CD4-positive, alpha-beta T cell treated with Interleukin-6 for 4 hours (primary cell): Measurements from ENCODE around the gene G2E3.
A peak's percentile ranks its signal among the peaks of the same experiment; 100 is the strongest.
"Not testable (repeated sequence)": the region's sequence is repeated elsewhere in the genome, so short reads cannot be mapped to it uniquely, and the experiment has no call there.

ENCODE experiments used
- DNase-seq: peaks from one replicate; pipeline ENCODE4 v3.0.0-alpha.2; 2020; ENCODE audit warnings: mixed read lengths

The G2E3 gene

GRCh38 chr14:30564235-30564867, 5.4 kb downstream of the G2E3 start:
- no peak for DNase-seq

DNA sequence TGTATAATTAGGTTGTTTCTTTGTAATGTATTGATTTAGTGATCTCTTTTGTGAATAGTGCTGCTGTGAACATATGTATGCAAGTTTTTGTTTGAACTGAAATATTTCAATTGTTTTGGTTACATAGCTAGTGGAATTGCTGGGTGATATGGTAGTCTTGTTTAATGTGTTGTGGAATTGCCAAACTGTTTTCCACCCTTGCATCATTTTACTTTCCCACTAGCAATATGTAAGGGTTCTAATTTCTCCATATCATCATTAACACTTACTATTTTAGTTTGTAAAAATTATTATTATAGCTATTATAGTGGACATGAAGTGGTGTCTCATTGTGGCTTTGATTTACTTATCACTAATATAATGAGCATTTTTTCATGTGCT, 5.9 kb downstream of the G2E3 start:
- no peak for DNase-seq

- DNase-seq = no peak
Measured at GRCh38 chr14:30569216-30569902, 10.4 kb downstream of the G2E3 start.

DNA sequence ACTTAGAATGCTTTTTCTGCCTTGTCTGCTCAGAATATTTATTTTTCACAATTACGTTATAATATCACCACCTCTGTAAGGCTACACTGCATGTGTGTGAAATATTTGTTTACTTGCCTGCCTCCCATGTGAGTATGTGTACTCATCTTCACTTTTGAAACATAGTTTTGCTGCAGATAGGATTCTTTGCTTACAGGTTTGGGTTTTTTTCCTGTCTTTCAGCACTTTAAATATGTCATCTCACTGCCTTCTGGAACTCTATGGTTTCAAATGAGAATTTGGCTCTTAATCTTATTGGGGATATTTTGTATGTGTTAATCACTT, 10.9 kb downstream of the G2E3 start:
- DNase-seq = no peak

DNA sequence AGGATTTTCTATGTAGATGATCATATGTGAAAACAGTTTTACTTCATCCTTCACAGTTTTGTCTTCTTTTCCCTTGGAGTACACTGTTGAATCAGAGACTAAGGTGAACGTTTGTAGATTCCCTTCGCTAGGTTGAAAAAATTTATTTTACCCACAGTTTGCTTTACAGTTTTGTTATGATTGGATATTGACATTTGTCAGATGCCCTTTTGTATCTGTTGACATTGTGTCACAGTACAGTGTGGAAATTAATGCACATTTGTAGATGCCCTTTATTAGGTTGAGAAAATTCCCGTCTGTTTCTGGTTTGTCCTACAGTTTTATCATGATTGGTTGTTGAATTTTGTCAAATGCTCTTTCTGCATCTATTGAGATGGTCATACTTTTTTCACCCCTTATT, 13.3 kb downstream of the G2E3 start:
- no peak for DNase-seq

- DNase-seq = no peak
Measured at GRCh38 chr14:30572771-30573170, 13.8 kb downstream of the G2E3 start.

- DNase-seq = peak; percentile 5
Measured at GRCh38 chr14:30573226-30573814, 14.4 kb downstream of the G2E3 start.

DNA sequence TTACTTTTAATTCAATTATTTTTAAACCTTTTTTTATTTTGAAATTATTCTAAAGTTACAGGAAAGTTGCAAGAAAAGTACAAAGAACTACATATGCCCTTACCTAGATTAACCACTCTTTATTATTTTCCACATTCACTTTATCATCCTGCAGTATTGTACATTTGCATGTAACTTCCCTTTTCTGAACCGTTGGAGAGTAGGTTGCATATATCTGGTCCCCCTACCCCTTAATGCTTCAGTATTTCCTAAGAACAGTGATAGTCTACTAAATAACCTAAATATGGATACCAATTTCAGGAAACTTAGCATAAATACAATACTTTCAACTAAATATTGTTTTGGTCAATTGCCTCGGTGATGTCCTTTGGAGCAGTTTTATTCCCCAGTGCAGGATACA, 15.0 kb downstream of the G2E3 start:
- DNase-seq = no peak

DNA sequence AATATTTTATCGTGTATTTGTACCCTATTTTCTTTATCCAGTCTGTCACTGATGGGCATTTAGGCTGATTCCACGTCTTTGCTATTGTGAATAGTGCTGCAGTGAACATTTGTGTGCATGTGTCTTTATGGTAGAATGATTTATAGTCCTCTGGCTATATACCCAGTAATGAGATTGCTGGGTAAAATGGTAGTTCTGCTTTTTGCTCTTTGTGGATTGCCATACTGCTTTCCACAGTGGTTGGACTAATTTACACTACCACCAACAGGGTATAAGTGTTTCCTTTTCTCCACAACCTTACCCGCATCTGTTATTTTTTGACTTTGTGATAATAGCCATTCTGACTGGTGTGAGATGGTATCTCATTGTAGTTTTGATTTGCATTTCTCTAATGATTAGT, 15.8 kb downstream of the G2E3 start:
- DNase-seq = not testable (repeated sequence)

- DNase-seq = not testable (repeated sequence)
Measured at GRCh38 chr14:30576333-30576732, 17.4 kb downstream of the G2E3 start.

- no peak for DNase-seq
Measured at GRCh38 chr14:30580616-30581282, 21.8 kb downstream of the G2E3 start.

GRCh38 chr14:30581283-30581625, 22.3 kb downstream of the G2E3 start:
- DNase-seq = no peak

DNA sequence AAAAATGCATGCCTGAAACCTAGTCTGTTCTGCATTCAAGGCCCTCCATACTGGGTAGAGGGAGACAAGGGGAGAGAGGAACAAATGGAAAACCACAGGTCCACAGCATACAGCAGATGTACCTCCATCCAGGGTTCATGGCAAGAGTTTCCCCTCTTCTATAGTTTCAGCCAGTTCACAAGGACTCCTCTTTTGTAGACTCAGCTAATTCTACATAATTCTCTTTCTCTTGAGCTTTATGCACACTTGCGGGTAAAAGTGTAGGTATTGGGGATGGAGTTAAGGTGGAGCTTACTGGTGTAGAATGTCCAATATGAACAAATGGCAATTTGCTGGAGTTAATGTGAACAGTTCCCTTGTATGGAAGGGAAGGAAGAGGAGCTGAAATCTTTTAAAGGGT, 23.4 kb downstream of the G2E3 start:
- DNase-seq = no peak

- no peak for DNase-seq
Measured at GRCh38 chr14:30584058-30584630, 25.2 kb downstream of the G2E3 start.

GRCh38 chr14:30585204-30585603, 26.2 kb downstream of the G2E3 start:
- DNase-seq = no peak

GRCh38 chr14:30587141-30587540, 28.2 kb downstream of the G2E3 start:
- no peak for DNase-seq

GRCh38 chr14:30588873-30589272, 29.9 kb downstream of the G2E3 start:
- no peak for DNase-seq

DNA sequence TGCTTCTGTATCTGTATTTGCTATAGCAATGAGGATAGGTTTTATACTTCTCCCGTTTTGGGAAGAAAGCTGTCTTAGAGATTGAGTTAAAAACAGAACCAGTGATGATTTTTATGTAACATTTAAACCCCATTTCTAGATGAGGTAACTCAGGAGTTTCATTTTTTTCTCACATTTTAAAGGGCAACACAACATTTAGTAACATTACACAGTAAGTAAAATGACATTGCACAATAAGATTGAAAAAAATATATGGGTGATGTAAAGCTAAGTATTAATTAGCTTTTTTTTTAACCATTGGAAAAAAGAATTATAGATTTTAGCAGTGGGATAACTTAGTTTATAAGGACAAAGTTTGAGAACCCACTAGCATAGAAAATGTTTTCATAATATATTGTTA, 38.0 kb downstream of the G2E3 start:
- no peak for DNase-seq

DNA sequence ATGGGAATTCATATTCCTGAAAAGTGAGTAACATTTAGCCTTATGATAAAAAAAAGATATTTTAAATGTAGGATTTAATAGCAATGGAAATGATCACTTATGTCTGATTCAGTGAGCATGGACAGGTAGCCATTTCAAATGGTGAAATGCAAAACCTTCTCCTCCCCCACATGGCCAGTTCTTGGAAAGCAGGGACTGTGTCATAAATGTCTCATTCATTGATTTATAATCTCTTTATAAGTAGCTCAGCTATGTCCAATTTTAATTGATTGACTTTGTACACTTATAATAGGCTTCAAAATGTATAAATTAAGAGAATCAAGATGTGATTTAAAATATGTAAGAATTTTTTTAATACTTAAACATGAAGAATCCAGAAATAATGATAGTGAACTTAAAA, 38.5 kb downstream of the G2E3 start:
- DNase-seq = no peak

GRCh38 chr14:30600922-30601918, 42.3 kb downstream of the G2E3 start:
- no peak for DNase-seq

DNA sequence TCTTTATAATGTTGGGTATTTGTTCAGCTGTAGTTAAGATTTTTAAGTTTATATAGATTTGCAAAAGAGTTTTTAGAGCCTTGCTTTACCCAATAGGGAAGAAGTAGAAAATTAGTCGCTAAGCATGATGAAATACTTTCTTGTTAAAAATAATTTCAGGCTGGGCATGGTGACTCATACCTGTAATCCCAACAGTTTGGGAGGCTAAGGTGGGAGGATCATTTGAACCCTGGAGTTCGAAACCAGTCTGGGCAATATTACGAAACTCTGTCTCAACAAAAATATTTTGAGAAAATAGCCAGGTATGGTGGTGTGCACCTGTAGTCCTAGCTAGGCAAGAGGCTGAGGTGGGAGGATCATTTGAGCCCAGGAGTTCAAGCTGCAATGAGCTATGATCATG, 44.4 kb downstream of the G2E3 start:
- DNase-seq = no peak

- DNase-seq = not testable (repeated sequence)
Measured at GRCh38 chr14:30604696-30605095, 45.7 kb downstream of the G2E3 start.
